HG03108 (cell line): ENCODE data around the gene AIFM3.
"Not testable (repeated sequence)": the region's sequence is repeated elsewhere in the genome, so short reads cannot be mapped to it uniquely, and the experiment has no call there.

ENCODE experiments used
- ATAC-seq: cut with Tn5 transposase; IDR thresholded peaks from one replicate; pipeline ENCODE4 v1.9.1; 2021; ENCODE audit warnings: moderate library complexity; ENCODE audit not compliant: unreplicated experiment

The AIFM3 gene

GRCh38 chr22:20966883-20967696 is at the start of gene AIFM3:
Gene AIFM3, plus strand, starts transcription at chr22:20967255. Its CDS starts 690 bp downstream, at chr22:20967945.
- no peak for ATAC-seq

- ATAC-seq, result no peak
Observed at GRCh38 chr22:20918663-20919218, 48.3 kb upstream of the AIFM3 start.

GRCh38 chr22:20919718-20920117 is 47.3 kb upstream of the AIFM3 start:
- ATAC-seq, result no peak

- no peak for ATAC-seq
Observed at GRCh38 chr22:20920881-20921203, 46.2 kb upstream of the AIFM3 start.

- no peak for ATAC-seq
Observed at GRCh38 chr22:20922141-20922751, 44.8 kb upstream of the AIFM3 start.

- ATAC-seq, result no peak
Observed at GRCh38 chr22:20926243-20926642, 40.8 kb upstream of the AIFM3 start.

GRCh38 chr22:20927940-20928572 is 39.0 kb upstream of the AIFM3 start:
- no peak for ATAC-seq

GRCh38 chr22:20928573-20928967 is 38.5 kb upstream of the AIFM3 start:
- ATAC-seq, result no peak

- ATAC-seq, result no peak
Observed at GRCh38 chr22:20930004-20930403, 37.1 kb upstream of the AIFM3 start.

GRCh38 chr22:20930435-20930834 is 36.6 kb upstream of the AIFM3 start:
- ATAC-seq, result not testable (repeated sequence)

- no peak for ATAC-seq
Observed at GRCh38 chr22:20931126-20931654, 35.9 kb upstream of the AIFM3 start.

- ATAC-seq, result no peak
Observed at GRCh38 chr22:20933910-20934309, 33.1 kb upstream of the AIFM3 start.

GRCh38 chr22:20935049-20935448 is 32.0 kb upstream of the AIFM3 start:
- ATAC-seq, result not testable (repeated sequence)

- ATAC-seq, result not testable (repeated sequence)
Observed at GRCh38 chr22:20935780-20936539, 31.1 kb upstream of the AIFM3 start.

- ATAC-seq, result no peak
Observed at GRCh38 chr22:20937031-20937793, 29.8 kb upstream of the AIFM3 start.

GRCh38 chr22:20937794-20938671 is 29.0 kb upstream of the AIFM3 start:
- no peak for ATAC-seq

- not testable (repeated sequence) for ATAC-seq
Observed at GRCh38 chr22:20939457-20940185, 27.4 kb upstream of the AIFM3 start.

- ATAC-seq, result no peak
Observed at GRCh38 chr22:20940186-20940651, 26.8 kb upstream of the AIFM3 start.
